Stomach smooth muscle (tissue), 2 donors: ENCODE data around the gene ZBTB16.

Experiments used
- H3K27ac ChIP-seq: one replicate; pipeline ENCODE4 v1.7.0; 2013; ENCODE audit warnings: mild to moderate bottlenecking, low read length, inconsistent platforms
- H3K27me3 ChIP-seq, 2 donors: one replicate each; pipeline ENCODE4 v1.7.0; 2013; ENCODE audit warnings: low read length in 2 of 2; ENCODE audit not compliant: insufficient read depth in 2 of 2, control insufficient read depth in 1 of 2
- H3K36me3 ChIP-seq, 2 donors: one replicate each; pipeline ENCODE4 v1.7.0; 2013; ENCODE audit warnings: low read length in 2 of 2; ENCODE audit not compliant: control insufficient read depth in 2 of 2, insufficient read depth in 2 of 2
- H3K4me1 ChIP-seq: one replicate; pipeline ENCODE4 v1.7.0; 2013; ENCODE audit warnings: low read length; ENCODE audit not compliant: control insufficient read depth, insufficient read depth
- H3K4me3 ChIP-seq, 2 donors: one replicate each; pipeline ENCODE4 v1.7.0; 2013; ENCODE audit warnings: low read length in 2 of 2
- H3K9ac ChIP-seq, 2 donors: one replicate each; pipeline ENCODE4 v1.7.0; 2013; ENCODE audit warnings: low read length in 2 of 2, mild to moderate bottlenecking in 1 of 2
- H3K9me3 ChIP-seq, 2 donors: one replicate each; pipeline ENCODE4 v1.7.0; 2013; ENCODE audit warnings: low read length in 2 of 2; ENCODE audit not compliant: control insufficient read depth in 2 of 2
- donor health status: healthy.
- donor health status: Pancreatic carcinoma.

Gene ZBTB16

GRCh38 chr11:114027391-114027790 is 32.1 kb upstream of the ZBTB16 start:
- Histone ChIP-seq H3K9ac (no peak overlapping the region), H3K27me3 (peaks cover 0 to 2% of the 10 kb centered on the region in 2 donors), H3K36me3 (no peaks in the 10 kb centered on the region), H3K4me3 (no peak overlapping the region), H3K9me3 (no peaks in the 10 kb centered on the region), H3K27ac (no peak overlapping the region), H3K4me1 (peaks cover 10% of the 10 kb centered on the region)

GRCh38 chr11:114027926-114028325 is 31.6 kb upstream of the ZBTB16 start:
- Histone ChIP-seq H3K36me3 (no peaks in the 10 kb centered on the region), H3K9me3 (no peaks in the 10 kb centered on the region), H3K27me3 (peaks cover 0 to 2% of the 10 kb centered on the region in 2 donors), H3K4me3 (no peak overlapping the region), H3K27ac (no peak overlapping the region), H3K9ac (no peak overlapping the region), H3K4me1 (peaks cover 10% of the 10 kb centered on the region)

GRCh38 chr11:114031246-114031966 is 28.1 kb upstream of the ZBTB16 start:
- Histone ChIP-seq H3K4me1 (peaks cover 6% of the 10 kb centered on the region), H3K4me3 (no peak overlapping the region), H3K27ac (no peak overlapping the region), H3K9me3 (no peaks in the 10 kb centered on the region), H3K36me3 (no peaks in the 10 kb centered on the region), H3K27me3 (peaks cover 0 to 2% of the 10 kb centered on the region in 2 donors), H3K9ac (no peak overlapping the region)

GRCh38 chr11:114031967-114032320 is 27.6 kb upstream of the ZBTB16 start:
- no peaks in the 10 kb centered on the region for H3K9me3 ChIP-seq
- H3K9ac ChIP-seq: no peak overlapping the region
- H3K4me3 ChIP-seq: no peak overlapping the region
- H3K4me1 ChIP-seq: peaks cover 8% of the 10 kb centered on the region
- no peaks in the 10 kb centered on the region for H3K36me3 ChIP-seq
- peaks cover 0 to 2% of the 10 kb centered on the region in 2 donors for H3K27me3 ChIP-seq
- no peak overlapping the region for H3K27ac ChIP-seq

- Histone ChIP-seq H3K36me3 (no peaks in the 10 kb centered on the region), H3K9me3 (no peaks in the 10 kb centered on the region), H3K27ac (no peak overlapping the region), H3K4me3 (no peak overlapping the region), H3K9ac (no peak overlapping the region), H3K4me1 (peaks cover 8% of the 10 kb centered on the region), H3K27me3 (no peaks in the 10 kb centered on the region)
Observed at GRCh38 chr11:114033066-114033465, 26.4 kb upstream of the ZBTB16 start.

GRCh38 chr11:114033572-114033971 is 25.9 kb upstream of the ZBTB16 start:
- Histone ChIP-seq H3K27me3 (no peaks in the 10 kb centered on the region), H3K4me3 (no peak overlapping the region), H3K27ac (no peak overlapping the region), H3K9ac (no peak overlapping the region), H3K9me3 (no peaks in the 10 kb centered on the region), H3K36me3 (no peaks in the 10 kb centered on the region), H3K4me1 (peaks cover 8% of the 10 kb centered on the region)

- Histone ChIP-seq H3K9me3 (no peaks in the 10 kb centered on the region), H3K4me1 (peaks cover 8% of the 10 kb centered on the region), H3K27me3 (no peaks in the 10 kb centered on the region), H3K27ac (no peak overlapping the region), H3K36me3 (no peaks in the 10 kb centered on the region), H3K9ac (no peak overlapping the region), H3K4me3 (no peak overlapping the region)
Observed at GRCh38 chr11:114034956-114035355, 24.6 kb upstream of the ZBTB16 start.

GRCh38 chr11:114036147-114036811 is 23.2 kb upstream of the ZBTB16 start:
- Histone ChIP-seq H3K4me1 (peaks cover 13% of the 10 kb centered on the region), H3K4me3 (peak overlapping the region; percentile 52 to 74), H3K9me3 (no peaks in the 10 kb centered on the region), H3K36me3 (no peaks in the 10 kb centered on the region), H3K27ac (no peak overlapping the region), H3K27me3 (no peaks in the 10 kb centered on the region), H3K9ac (peak overlapping the region; percentile 11 to 69)

GRCh38 chr11:114036958-114037357 is 22.6 kb upstream of the ZBTB16 start:
- peak overlapping the region in 1 of 2 donors; percentile 69 for H3K9ac ChIP-seq
- peak overlapping the region in 1 of 2 donors; percentile 74 for H3K4me3 ChIP-seq
- no peak overlapping the region for H3K27ac ChIP-seq

GRCh38 chr11:114039551-114039950 is 20.0 kb upstream of the ZBTB16 start:
- Histone ChIP-seq H3K36me3 (no peaks in the 10 kb centered on the region), H3K9me3 (no peaks in the 10 kb centered on the region), H3K27ac (no peak overlapping the region), H3K4me1 (peaks cover 13% of the 10 kb centered on the region), H3K4me3 (no peak overlapping the region), H3K27me3 (no peaks in the 10 kb centered on the region), H3K9ac (no peak overlapping the region)

More at GRCh38 chr11:114036958-114037357, 22.6 kb upstream of the ZBTB16 start:
- Histone ChIP-seq H3K36me3 (no peaks in the 10 kb centered on the region), H3K27me3 (no peaks in the 10 kb centered on the region), H3K9me3 (no peaks in the 10 kb centered on the region), H3K4me1 (peaks cover 13% of the 10 kb centered on the region)

- H3K9me3 ChIP-seq: no peaks in the 10 kb centered on the region
Observed at GRCh38 chr11:114040706-114041211, 18.8 kb upstream of the ZBTB16 start.

More at GRCh38 chr11:114040706-114041211, 18.8 kb upstream of the ZBTB16 start:
- H3K9ac ChIP-seq: no peak overlapping the region
- peaks cover 13% of the 10 kb centered on the region for H3K4me1 ChIP-seq
- H3K27ac ChIP-seq: peak overlapping the region; percentile 24
- no peak overlapping the region for H3K4me3 ChIP-seq
- H3K36me3 ChIP-seq: no peaks in the 10 kb centered on the region
- no peaks in the 10 kb centered on the region for H3K27me3 ChIP-seq
